Tibial artery (tissue), 4 donors: ENCODE results near the gene FRMD4A.
A peak's percentile ranks its signal among the peaks of the same experiment; 100 is the strongest.

Experiments used
- DNase-seq, 2 donors: peaks; one replicate each; pipeline ENCODE4 v3.0.0-alpha.2; 2019
- H3K27ac ChIP-seq, 2 donors: fragments of 200-600 bp; sonication (generic) in 1 of 2; 1 replicate in 1 of 2; 2 replicates in 1 of 2; pipeline ENCODE4 v1.5.1; 2018 to 2019; ENCODE audit warnings: mild to moderate bottlenecking in 1 of 2
- H3K27me3 ChIP-seq, 2 donors: fragments of 200-600 bp; sonication (generic) in 1 of 2; one replicate each; pipeline versions ENCODE4 v1.5.1 to v1.6.0; 2016 to 2019
- H3K36me3 ChIP-seq, 3 donors: fragments of 200-600 bp; sonication (generic) in 2 of 3; one replicate each; pipeline ENCODE4 v1.5.1; 2016 to 2019; ENCODE audit warnings: mild to moderate bottlenecking in 2 of 3
- H3K4me1 ChIP-seq, 4 donors: fragments of 200-600 bp; sonication (generic) in 2 of 4; 1 replicate in 3 of 4; 2 replicates in 1 of 4; pipeline ENCODE4 v1.5.1; 2016 to 2019
- H3K4me3 ChIP-seq, 2 donors: fragments of 200-600 bp; sonication (generic) in 1 of 2; 1 replicate in 1 of 2; 2 replicates in 1 of 2; pipeline ENCODE4 v1.5.1; 2018 to 2019; ENCODE audit warnings: mild to moderate bottlenecking in 2 of 2
- H3K9me3 ChIP-seq, 3 donors: fragments of 200-600 bp; sonication (generic) in 1 of 3; one replicate each; pipeline ENCODE4 v1.5.1; 2016 to 2019
- CTCF ChIP-seq, 2 experiments: fragments of 200-600 bp in 1 of 2; fragments of 450-650 bp in 1 of 2; IDR thresholded peaks; one replicate each; pipeline ENCODE4 v1.5.1; 2017 to 2019; ENCODE audit warnings: antibody characterized with exemption in 2 of 2, mild to moderate bottlenecking in 1 of 2, moderate library complexity in 1 of 2
- intact Hi-C: fragments of 100-400 bp; cut with DNase I; formaldehyde crosslinking; loops from one replicate; pipeline ENCODE4 v1.15.0; 2023; ENCODE audit warnings: low total_unique reads

FRMD4A gene

DNA sequence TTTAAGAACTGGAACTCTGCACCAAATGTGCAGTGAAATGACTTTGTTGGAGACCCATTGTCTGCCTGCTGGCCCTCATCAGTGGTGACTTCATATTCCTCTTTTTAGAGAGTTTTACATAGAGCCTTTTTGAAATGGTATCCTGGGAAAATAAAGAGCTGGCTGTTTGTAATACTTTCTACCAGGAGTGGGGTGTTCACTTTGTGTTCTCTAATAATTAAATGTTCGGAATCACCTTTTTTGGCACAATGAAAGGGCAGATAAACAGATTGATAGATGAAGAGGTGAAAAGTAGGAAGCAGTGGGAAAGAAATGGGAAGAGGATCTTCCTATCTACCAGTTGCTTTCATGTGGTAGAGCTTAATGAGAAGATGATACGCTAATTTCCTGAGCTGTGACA, 688.4 kb downstream of the FRMD4A start:
- no peak for TF ChIP-seq CTCF (IDR thresholded peaks at IDR 0.05)
- Histone ChIP-seq H3K27me3 (no peaks in the 10 kb centered on the region), H3K36me3 (peaks cover 55 to 73% (median 61%) of the 10 kb centered on the region in 3 donors), H3K4me1 (peaks cover 0 to 7% (median 0%) of the 10 kb centered on the region in 4 donors), H3K4me3 (no peak overlapping the region), H3K9me3 (peaks cover 0 to 13% (median 3%) of the 10 kb centered on the region in 3 donors), H3K27ac (no peak overlapping the region)
- no peak for DNase-seq
- intact Hi-C loops = no loop called here

DNA sequence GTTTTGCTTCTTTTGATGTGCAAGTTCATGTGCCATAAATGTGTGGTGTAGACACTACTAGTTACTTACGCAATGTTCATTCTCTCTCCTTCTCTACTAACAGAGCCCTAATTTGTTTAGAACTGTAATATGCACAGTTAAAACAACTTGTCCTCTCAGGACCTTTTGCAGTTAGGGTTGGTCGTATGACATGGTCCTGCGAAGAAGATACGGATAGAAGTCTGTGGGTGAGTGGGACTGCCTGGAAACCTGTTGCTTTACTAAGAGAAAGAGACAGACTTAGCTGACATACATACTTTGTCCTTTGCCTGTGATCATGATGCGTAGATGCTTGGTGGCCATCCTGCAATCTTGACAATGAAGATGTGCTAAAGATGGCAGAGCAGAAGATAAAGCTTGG, 692.8 kb downstream of the FRMD4A start:
- H3K4me3 ChIP-seq = no peak overlapping the region
- no peak for TF ChIP-seq CTCF (IDR thresholded peaks at IDR 0.05)
- H3K27ac ChIP-seq = no peak overlapping the region
- intact Hi-C loops = no loop called here
- peaks cover 0 to 33% (median 8%) of the 10 kb centered on the region in 4 donors for H3K4me1 ChIP-seq
- no peak for DNase-seq
- H3K27me3 ChIP-seq = no peaks in the 10 kb centered on the region
- H3K9me3 ChIP-seq = peaks cover 0 to 12% (median 3%) of the 10 kb centered on the region in 3 donors
- H3K36me3 ChIP-seq = peaks cover 18 to 37% (median 26%) of the 10 kb centered on the region in 3 donors

DNA sequence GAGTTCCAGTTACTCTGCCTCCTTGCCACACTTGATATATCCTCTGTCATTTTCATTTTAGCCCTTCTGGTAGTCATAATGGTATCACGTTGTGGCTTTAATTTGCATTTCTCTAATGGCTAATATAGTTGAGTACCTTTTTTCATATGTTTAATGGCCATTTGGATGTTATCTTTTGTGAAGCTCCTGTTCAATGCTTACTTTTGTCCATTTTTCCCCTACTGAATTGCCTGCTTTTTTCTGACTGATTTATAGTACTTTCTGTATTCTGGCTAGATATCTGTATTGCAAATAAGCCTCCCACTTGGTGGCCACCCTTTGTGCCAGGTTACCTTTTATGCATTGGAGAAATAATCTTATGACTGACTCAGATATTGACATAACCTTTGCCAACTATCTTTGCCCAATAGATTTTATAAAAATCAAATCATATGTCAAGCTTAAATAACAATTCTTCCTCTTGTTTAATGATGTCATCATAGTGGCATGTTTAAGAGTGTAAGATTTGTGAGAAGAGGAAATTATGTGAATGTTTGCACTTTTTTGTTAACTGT, 693.3 kb downstream of the FRMD4A start:
- H3K36me3 ChIP-seq = peaks cover 13 to 32% (median 21%) of the 10 kb centered on the region in 3 donors

DNA sequence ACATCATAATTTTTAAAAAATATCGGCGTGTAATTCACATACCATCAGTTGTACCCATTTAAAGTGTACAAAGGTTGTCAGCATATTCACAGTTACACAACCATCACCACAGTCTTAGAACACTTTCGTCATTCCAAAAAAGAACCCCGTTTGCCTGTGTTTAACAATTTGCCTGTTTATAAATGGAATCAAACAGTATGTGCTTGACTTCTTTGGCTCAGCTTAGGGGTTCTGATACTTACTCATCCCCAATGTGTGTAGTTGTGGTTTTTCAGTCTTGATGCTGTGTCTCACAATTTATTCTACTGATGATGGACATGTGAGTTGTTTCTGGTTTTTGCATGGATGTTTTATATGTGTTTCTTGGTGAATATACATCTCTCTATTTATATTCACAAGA, 693.9 kb downstream of the FRMD4A start:
- H3K4me3 ChIP-seq = no peak overlapping the region
- peaks cover 0 to 39% (median 10%) of the 10 kb centered on the region in 4 donors for H3K4me1 ChIP-seq
- H3K27ac ChIP-seq = peak overlapping the region in 1 of 2 donors; percentile 25
- TF ChIP-seq CTCF (IDR thresholded peaks at IDR 0.05) = no peak
- DNase-seq = no peak
- H3K36me3 ChIP-seq = peaks cover 7 to 26% (median 15%) of the 10 kb centered on the region in 3 donors
- H3K9me3 ChIP-seq = peaks cover 0 to under 1% (median 0%) of the 10 kb centered on the region in 3 donors
- no peaks in the 10 kb centered on the region for H3K27me3 ChIP-seq
- intact Hi-C loops = no loop called here

More for the DNA sequence above, 693.3 kb downstream of the FRMD4A start:
- Histone ChIP-seq H3K9me3 (peaks cover 0 to 7% (median 0%) of the 10 kb centered on the region in 3 donors), H3K4me1 (peaks cover 0 to 38% (median 10%) of the 10 kb centered on the region in 4 donors), H3K27ac (peak overlapping the region in 1 of 2 donors; percentile 25), H3K27me3 (no peaks in the 10 kb centered on the region), H3K4me3 (no peak overlapping the region)
- intact Hi-C loops = no loop called here
- no peak for TF ChIP-seq CTCF (IDR thresholded peaks at IDR 0.05)
- DNase-seq = no peak

GRCh38 chr10:13634207-13634606, 696.5 kb downstream of the FRMD4A start:
- Histone ChIP-seq H3K4me1 (peaks cover 0 to 39% (median 10%) of the 10 kb centered on the region in 4 donors), H3K27me3 (no peaks in the 10 kb centered on the region), H3K27ac (peak overlapping the region; percentile 61 to 71), H3K4me3 (no peak overlapping the region), H3K36me3 (peaks cover 5 to 22% (median 6%) of the 10 kb centered on the region in 3 donors), H3K9me3 (no peaks in the 10 kb centered on the region)
- no peak for TF ChIP-seq CTCF (IDR thresholded peaks at IDR 0.05)
- intact Hi-C loops = no loop called here
- no peak for DNase-seq
